Hematopoietic multipotent progenitor cell treated with erythropoietin and hydrocortisone succinate and interleukin-3 and kit ligand, for 15 days (in vitro differentiated cells): ENCODE results near the gene C3AR1.
"Not testable (repeated sequence)": the region's sequence is repeated elsewhere in the genome, so short reads cannot be mapped to it uniquely, and the experiment has no call there.

Experiments used
- DNase-seq: peaks from one replicate; pipeline ENCODE4 v3.0.0-alpha.2; 2015; ENCODE audit warnings: low spot score

The C3AR1 gene

DNA sequence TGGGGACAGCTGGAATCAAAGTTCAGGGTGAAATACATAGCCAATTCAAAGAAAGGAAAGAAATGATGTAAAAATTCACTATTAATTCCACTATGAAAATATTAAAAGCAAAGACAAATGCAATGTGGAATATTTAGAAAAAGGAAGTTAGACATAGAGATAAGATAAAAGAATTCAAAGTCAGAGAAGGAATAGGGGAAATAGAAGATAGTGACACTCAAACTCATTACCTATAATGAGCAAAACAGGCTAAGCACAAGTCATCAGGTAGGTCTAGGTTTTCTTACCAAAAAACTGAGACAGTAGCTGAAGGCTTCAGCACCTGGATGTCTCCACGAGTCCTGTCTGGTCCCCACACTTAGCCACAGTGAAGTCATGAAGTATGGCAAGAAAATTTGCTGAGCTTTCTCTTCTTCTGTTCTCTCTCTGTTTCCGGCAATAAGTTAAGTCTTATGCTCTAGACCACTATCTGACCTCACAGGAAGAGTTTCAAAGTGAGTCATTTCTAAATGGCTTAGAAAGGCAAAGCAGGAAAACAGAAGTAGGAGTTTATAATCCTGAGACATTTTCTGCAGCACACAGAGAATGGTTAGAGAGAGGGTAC lies at the start of gene C3AR1:
Gene C3AR1, minus strand, starts transcription at position 369 of the 604 bp plus-strand sequence. CDS start 6,174 bp downstream, outside the sequence.
- no peak for DNase-seq

DNA sequence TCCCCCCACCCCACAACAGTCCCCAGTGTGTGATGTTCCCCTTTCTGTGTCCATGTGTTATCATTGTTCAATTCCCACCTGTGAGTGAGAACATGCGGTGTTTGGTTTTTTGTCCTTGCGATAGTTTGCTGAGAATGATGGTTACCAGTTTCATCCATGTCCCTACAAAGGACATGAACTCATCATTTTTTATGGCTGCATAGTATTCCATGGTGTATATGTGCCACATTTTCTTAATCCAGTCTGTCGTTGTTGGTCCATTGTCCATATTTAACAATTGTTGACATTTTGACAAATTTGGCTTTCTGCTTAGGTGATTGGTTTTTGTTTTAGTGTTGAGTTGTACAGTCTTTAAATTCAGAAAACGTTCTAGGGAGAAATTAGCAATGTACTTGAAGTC lies 47.0 kb upstream of the C3AR1 start:
- not testable (repeated sequence) for DNase-seq

DNA sequence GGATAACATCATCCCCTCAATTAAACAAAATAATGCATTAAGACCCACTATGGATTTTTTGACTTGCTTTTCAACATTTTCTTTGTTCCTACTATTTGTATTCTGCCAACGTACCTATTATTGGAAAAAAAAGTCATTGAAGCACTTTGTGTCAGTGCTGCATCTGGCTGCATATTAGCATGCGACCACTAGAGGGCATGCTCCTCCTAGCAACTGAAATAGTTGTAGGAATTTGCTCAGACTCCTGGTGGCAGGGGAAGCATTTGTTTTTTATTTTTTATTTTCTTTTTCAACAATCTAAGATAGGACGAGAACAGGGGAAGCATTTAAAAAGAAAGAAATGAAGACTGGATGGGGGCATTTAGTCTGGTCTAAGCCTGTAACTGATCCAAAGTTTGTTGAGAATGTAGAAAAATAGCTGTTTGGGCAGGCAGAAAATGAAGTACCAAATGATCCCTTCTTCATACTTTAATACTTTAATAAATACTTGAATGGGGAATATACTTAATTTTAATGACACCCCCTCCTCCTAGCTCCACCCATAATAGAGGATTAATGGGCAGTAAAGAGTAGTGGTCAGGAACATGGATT lies 42.7 kb upstream of the C3AR1 start:
- DNase-seq: peak; percentile 79

DNA sequence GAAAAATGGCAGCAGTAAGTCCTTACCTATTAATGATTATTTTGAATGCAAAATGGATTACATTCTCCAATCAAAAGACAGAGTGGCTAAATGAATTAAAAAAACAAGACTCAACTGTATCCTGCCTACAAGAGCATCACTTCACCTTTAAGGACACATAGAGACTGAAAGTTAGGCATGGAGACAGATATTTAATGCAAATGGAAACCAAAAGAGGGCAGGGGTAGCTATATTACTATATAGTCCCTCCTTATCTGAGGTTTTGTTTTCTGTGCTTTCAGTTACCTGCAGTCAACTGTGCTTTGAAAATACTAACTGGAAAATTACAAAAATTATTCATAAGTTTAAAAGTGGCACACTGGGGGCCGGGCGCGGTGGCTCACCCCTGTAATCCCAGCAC lies 33.1 kb upstream of the C3AR1 start:
- no peak for DNase-seq

DNA sequence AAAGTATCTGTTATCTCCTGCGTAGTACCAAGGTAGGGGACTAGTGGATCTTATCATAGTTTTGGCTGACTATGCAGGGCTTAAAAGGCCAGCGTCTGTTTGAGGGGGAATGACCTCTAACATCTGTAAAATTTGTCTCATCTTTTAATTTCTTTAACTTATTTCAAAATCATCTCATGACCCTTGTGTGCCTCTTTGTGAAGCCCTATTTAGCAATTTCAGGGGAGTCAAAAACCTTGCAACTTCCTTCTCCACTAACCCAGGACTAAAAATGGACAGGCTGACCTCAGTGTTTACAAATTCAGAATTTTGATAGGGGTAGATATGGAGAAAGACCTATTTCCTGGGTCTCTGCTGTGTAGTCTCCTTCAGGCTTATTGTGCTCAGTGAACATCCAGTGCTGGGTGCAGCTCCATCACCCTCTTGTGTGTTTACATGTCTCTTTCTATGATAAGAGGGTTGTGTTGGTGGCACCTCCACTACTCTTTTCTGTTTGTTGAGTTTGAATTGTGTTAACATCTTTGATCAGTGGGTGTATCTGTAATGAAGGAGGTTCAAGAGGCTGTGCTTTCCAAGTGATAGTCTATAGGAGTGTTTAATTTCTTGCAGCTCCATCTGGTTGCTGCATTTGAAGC lies 30.2 kb upstream of the C3AR1 start:
- DNase-seq: no peak

DNA sequence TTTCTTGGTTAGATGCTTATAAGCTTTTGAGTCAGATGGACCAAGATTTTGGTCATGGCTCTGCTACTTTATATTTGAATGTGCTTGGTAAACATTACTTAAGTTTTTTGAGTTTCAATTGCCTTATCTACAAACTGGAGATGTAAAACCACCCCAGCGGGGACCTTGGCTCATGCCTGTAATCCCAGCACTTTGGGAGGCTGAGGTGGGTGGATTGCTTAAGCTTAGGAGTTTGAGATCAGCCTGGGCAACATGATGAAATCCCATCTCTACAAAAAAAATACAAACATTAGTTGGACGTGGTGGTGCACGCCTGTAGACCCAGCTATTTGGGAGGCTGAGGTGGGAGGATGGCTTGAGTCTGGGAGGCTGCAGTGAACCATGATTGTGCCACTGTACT lies 27.1 kb upstream of the C3AR1 start:
- no peak for DNase-seq

DNA sequence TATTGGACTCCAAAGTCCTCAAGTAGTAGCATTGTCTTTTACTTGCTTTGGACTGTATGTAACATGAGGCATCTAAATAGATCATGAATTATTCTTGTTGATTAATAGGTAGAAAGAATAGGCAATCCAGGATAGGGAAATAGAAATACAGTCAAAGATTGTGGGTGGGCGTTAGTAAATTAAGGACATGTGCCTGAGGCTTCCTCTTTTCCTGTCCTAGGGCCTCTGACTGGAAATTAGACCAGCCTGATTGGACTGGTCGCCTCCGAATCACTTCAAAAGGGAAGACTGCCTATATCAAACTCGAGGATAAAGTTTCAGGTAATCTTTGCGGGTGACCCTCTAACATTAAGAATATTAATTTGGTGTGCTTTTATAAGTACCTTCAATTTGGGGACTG lies 23.6 kb upstream of the C3AR1 start:
- no peak for DNase-seq

DNA sequence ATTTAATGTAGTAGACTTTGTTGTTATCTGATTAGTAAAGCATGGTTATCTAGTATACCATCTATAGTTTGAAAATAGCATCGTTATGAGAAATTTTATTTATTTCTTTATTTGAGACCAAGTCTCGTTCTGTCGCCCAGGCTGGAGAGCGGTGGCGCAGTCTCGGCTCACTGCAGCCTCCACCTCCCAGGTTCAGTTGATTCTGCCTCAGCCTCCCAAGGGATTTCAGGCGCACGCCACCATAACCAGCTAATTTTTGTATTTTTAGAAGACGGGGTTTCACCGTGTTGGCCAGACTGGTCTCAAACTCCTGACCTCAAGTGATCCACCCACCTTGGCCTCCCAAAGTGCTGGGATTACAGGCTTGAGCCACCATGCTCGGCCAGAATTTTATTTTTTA lies 23.1 kb upstream of the C3AR1 start:
- not testable (repeated sequence) for DNase-seq

DNA sequence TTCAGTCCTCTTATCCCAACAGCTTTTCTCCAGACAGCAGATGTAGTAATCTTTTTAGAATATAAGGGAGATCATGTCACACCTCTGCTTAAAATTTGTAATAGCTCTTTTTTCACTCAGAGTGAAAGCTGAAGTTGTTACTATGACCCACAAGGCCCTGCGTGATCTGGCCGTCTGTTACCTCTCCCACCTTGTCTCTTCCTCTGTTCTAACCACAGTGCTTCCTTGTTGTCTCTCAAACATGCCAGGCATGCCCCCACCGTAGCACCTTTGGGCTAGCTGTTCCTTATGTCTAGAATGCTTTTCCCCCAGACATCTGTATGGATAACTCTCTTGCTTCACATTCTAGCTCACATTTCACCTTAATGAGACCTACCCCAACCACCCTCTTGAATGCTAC lies 22.4 kb upstream of the C3AR1 start:
- no peak for DNase-seq

DNA sequence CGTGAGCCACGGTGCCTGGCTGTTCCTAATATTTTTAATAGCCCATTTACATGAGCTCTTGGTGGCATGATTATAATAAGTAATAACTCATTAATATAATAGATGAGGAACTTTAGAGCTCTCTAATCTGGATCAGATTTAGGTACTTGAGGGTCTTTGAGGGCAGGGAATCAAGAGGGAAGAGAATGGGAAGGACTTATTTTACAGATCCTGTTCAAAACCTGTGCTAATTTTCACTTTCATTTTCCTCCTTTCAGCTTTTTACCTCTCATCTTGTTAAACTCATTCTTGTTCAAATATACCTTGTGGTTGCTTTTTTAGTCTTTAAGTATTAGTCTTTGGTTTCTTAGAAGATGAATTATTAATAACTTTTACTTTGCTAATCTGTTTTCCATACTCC lies 21.5 kb upstream of the C3AR1 start:
- no peak for DNase-seq

DNA sequence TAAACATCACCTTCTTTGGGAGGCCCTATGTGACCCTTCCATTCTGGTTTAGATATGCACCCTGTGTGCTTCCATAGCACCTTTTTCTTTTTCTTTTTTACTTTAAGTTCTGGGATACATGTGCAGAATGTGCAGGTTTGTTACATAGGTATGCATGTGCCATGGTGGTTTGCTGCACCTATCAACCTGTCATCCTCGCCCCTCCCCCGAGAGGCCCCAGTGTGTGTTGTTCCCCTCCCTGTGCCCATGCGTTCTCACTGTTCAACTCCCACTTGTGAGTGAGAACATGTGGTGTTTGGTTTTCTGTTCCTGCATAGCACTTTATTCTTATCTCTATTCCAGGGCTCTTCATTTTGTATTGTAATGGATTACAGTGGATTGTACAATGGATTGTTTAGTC lies 18.2 kb upstream of the C3AR1 start:
- not testable (repeated sequence) for DNase-seq

DNA sequence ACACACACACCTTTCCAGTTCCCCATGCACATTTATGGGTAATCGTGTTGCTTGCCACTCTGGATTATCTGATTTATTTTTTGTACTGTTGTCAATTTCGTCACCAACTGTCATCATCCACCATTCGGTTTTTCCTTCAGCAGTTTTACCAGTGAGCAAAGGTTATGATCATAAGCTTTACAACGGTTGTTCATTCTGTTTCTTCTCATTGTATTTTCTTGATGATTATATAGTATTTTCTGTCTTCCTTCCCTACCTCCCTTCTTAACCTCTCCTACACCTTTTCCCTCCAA lies 16.6 kb upstream of the C3AR1 start:
- DNase-seq: no peak

DNA sequence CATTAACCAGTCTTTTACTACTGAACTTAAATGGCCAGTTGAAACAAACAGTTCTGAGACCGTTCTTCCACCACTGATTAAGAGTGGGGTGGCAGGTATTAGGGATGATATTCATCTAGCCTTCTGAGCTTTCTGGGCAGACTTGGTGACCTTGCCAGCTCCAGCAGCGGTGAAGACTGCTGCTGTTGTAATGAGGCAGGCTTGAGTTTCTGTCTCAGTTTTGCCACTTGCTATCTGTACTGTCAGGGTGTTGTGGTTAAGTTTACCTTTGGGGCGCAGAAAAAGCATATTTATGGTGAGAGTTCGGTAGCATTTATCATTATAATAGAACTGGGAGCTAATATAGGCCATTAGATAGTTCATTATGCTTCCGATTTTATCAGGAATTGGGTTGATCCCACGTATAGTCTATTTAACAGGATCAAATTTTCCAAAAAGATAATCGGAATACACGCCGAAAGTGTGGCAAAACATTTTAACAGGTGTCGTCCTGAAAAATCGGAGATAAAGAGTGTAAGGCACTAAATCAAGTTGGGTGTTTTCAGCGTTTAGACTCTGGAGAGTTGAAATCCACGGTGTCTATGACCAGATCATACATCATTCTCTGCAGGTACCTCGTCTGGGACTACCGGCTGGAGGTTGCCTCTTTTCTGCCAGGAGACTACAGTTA lies 15.2 kb upstream of the C3AR1 start:
- peak; percentile 15 for DNase-seq

DNA sequence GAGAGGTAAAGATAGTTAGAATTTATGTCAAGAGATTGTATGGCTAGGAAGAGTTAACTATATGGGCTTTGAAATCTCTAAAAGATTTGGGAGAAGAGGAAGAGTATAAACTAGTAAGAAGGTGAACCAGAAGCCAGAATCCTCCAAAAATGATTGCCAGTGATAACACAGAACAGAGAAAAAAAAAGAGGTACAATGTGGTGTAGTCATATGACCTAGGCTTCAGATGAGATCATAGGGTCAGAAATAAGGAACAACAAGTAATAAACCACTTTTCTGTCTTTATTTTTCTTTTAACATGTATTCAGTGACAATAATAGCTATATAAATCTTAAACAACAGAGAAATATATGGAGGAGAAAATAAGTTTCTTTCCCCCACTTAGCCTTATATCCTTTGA lies 14.0 kb upstream of the C3AR1 start:
- DNase-seq: no peak

DNA sequence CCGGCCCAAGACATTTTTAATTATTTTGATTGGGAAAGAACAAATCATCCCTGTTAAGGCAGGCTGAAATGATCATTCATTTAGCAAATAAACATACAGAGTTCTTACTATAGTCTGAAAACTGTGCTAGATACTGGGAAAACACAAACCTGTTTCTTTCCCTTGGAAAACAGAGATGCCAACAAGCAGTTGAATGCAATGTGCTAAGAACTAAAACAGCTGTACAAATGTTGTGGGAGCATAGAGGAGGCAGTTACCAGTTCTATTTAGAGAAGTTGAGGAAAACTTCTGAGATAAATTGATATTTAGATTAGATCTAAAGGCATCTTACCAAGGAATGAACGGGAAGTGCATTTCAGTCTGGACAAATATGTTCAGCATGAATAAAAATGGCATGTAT lies 12.8 kb upstream of the C3AR1 start:
- DNase-seq: no peak

DNA sequence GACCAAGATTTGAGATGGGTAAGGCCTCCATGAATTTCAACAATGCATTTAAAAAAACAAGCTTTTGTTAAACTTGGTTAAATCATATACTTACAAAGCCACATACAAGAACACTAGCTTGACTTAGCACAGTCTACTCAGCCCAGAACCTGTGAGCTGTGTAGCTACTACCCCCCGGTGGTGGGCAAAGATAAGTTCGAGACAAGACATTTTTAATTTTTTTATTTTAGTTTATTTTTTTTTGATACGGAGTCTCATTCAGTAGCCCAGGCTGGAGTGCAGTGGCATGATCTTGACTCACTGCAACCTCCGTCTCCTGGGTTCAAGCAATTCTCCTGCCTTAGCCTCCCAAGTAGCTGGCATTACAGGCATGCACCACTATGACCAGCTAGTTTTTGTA lies 12.2 kb upstream of the C3AR1 start:
- DNase-seq: no peak

DNA sequence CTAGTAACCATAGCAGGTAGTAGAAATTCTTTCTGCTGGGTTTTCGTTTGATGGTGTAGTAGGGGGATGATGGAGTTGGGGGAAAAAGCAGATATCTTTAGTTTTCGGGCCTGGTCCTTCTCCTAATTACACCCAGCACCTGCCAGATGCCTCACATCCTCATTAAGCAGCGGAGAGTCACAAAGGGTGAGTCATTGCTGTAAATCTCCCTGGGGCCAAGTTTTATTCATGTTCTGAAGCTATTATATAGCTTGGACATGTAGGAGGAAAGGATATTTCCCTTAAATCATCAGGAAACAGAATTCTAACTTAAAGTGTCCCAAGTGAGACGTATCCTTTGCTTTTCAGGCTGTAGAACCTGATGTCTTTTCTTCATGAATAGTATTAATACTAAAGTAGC lies 11.0 kb upstream of the C3AR1 start:
- no peak for DNase-seq

DNA sequence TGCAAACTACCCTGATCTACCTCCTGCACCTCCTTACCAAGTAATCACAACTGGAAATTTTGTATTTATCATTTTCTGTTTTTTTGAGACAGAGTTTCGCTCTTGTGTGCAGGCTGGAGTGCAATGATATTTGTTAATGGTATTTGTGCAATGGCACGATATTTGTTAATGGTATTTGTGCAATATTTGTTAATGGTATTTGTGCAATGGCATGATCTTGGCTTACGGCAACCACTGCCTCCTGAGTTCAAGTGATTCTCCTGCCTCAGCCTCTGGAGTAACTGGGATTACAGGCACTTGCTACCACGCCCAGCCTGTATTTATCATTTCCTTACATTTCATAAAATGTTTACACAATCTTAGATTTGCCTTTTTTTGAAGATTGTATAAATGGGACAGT lies 10.2 kb upstream of the C3AR1 start:
- DNase-seq: no peak

DNA sequence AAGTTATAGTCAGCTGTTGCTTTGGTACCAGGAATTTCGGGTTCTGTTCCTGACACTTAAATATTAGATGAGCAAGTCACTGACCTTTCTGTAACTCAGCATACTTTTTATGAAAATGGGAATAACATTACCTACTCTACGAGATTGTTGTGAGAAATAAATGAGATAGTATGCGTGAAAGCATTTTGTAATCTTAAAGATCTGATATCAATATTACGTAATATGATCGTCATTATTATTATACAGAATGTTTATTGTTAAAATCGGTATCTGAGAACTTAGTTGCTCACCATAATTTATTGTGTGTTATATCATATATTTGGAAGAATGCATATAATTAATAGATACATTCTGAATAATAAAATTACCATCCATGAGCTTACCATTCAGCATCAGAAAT lies 9.8 kb upstream of the C3AR1 start:
- no peak for DNase-seq

DNA sequence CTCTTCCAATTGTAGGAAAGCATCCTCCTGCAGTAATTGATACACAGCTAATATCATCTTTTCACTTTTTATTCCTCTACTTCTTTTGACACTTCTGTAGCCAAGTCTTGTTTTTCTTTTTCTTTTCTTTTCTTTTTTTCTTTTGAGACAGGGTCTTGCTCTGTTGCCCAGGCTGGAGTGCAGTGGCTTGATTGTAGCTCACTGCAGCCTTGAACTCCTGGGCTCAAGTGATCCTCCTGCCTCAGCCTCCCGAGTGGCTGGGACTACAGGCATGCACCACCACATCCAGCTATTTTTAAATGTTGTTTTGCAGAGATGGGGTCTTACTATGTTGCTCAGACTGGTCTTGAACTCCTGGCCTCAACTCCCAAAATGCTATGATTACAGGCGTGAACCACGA lies 5.7 kb upstream of the C3AR1 start:
- not testable (repeated sequence) for DNase-seq

DNA sequence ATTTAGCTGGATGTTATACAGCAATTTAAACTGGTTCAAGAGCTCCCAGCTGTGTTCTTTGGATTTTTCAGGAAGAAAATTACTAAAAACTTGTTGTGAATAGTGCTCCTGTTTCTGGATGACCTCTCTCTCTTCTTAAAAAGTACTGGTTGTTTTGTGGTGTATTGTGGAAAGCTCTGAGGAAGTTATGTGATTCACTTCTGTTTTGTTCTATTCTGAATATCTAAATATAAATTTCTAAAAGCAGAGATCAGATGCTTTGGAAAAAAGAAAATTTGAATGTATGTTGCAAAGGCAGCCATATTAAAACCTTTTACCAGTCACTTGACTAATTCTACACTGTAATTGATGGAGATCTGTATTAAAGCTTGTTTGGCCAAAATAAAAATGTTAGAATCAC lies 3.4 kb upstream of the C3AR1 start:
- DNase-seq: no peak

DNA sequence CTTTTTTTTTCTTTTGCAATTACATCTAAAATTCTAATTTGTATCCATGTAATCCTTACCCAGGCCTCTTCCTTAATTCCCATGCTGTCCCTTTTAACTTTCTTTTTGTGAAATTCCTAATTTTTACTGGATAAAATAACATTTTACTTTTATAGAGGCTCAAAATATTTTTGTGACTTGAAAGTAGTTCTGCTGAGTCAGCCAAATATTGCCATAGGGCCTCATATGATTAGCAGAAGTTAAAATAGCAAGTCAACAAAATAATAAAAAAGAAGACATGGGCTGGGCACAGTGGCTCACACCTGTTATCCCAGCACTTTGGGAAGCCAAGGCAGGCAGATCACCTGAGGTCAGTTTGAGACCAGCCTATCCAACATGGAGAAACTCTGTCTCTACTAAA lies 2.0 kb downstream of the C3AR1 start:
- no peak for DNase-seq

DNA sequence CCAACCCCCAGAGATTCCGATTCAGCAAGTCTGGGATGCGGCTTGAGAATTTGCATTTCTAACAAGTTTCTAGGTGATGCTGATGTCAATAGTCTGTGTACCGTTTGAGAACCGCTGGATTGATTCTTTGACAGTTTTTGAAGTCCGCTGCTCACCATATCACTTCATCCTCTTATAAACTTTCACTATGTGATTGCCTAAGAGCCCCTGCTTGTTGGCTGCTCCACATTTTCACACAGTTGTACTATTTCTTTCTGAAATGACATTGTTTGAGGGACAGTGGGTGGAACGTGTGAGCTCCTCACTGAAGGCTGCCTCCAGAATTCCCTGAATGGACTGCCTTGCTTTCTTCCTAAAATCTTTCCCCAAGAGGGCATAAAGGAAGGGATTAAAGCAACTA lies 7.7 kb downstream of the C3AR1 start:
- DNase-seq: no peak

DNA sequence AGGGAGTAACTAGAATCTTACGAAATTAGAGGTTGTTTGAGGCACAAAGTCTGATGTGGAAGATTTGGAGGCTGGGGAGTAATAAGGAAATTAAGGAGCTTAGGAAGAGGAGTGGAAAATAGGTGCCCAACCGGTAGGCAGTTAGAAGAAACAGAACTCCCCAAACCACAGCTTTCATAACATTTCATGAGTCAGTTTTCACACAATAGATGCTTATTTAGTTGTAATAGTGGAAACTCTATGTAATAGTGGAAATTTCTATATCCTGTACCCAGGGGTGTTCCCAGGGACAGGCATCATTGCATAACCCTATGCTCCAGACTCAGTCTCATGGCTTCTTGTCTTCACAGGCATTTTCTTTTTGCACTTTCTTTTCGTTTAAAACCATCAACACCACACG lies 8.3 kb downstream of the C3AR1 start:
- DNase-seq: no peak
